HL-60/S4 (cell line): Measurements from ENCODE around the gene GRID2IP.

ENCODE experiments used
- in situ Hi-C: fragments of 300-500 bp; cut with MboI; formaldehyde crosslinking; loops from 2 replicates; pipeline ENCODE4 v1.14.3; 2022; ENCODE audit warnings: low sequenced_read_pairs

The GRID2IP gene

GRCh38 chr7:6551016-6551511 is at the start of gene GRID2IP:
Gene GRID2IP, minus strand, starts transcription at chr7:6551461. Its CDS starts 25 bp downstream, at chr7:6551436.
- in situ Hi-C loops: no loop called here

GRCh38 chr7:6600093-6600492 is 48.8 kb upstream of the GRID2IP start:
- in situ Hi-C loops: no loop called here

- in situ Hi-C loops: loop anchor here (25.0 kb wide), 2 partner anchors 247 to 347 kb away; partner anchors contain the start of gene CCZ1B
Measured at GRCh38 chr7:6590645-6591110, 39.4 kb upstream of the GRID2IP start.

GRCh38 chr7:6589829-6590644 is 38.8 kb upstream of the GRID2IP start, which contains the start of gene INTS15:
Gene INTS15, plus strand, starts transcription at chr7:6590021. Its CDS starts 263 bp downstream, at chr7:6590284.
- in situ Hi-C loops: loop anchor here (25.0 kb wide), 2 partner anchors 247 to 347 kb away; partner anchors contain the start of gene CCZ1B

- in situ Hi-C loops: loop anchor here (25.0 kb wide), 2 partner anchors 248 to 348 kb away; partner anchors contain the start of gene CCZ1B
Measured at GRCh38 chr7:6589151-6589828, 38.0 kb upstream of the GRID2IP start.

GRCh38 chr7:6588566-6588965 is 37.3 kb upstream of the GRID2IP start:
- in situ Hi-C loops: loop anchor here (25.0 kb wide), 2 partner anchors 249 to 349 kb away; partner anchors contain the start of gene CCZ1B

GRCh38 chr7:6585746-6586432 is 34.6 kb upstream of the GRID2IP start:
- in situ Hi-C loops: loop anchor here (25.0 kb wide), 2 partner anchors 251 to 351 kb away; partner anchors contain the start of gene CCZ1B

- in situ Hi-C loops: loop anchor here (25.0 kb wide), 2 partner anchors 258 to 358 kb away; partner anchors contain the start of gene CCZ1B
Measured at GRCh38 chr7:6579446-6579845, 28.2 kb upstream of the GRID2IP start.

- in situ Hi-C loops: loop anchor here (25.0 kb wide), 2 partner anchors 259 to 359 kb away; partner anchors contain the start of gene CCZ1B
Measured at GRCh38 chr7:6578114-6579084, 27.1 kb upstream of the GRID2IP start.

- in situ Hi-C loops: loop anchor here (25.0 kb wide), 2 partner anchors 260 to 360 kb away; partner anchors contain the start of gene CCZ1B
Measured at GRCh38 chr7:6577369-6578113, 26.3 kb upstream of the GRID2IP start, which contains the start of gene ZDHHC4. Gene ZDHHC4, plus strand, starts transcription at chr7:6577454. Its CDS starts 3,108 bp downstream, at chr7:6580562.

GRCh38 chr7:6576867-6577368 is 25.7 kb upstream of the GRID2IP start:
- in situ Hi-C loops: loop anchor here (25.0 kb wide), 2 partner anchors 260 to 360 kb away; partner anchors contain the start of gene CCZ1B

GRCh38 chr7:6576024-6576866 is 25.0 kb upstream of the GRID2IP start:
- in situ Hi-C loops: loop anchor here (25.0 kb wide), 2 partner anchors 261 to 361 kb away; partner anchors contain the start of gene CCZ1B

- in situ Hi-C loops: loop anchor here (25.0 kb wide), 2 partner anchors 262 to 362 kb away; partner anchors contain the start of gene CCZ1B
Measured at GRCh38 chr7:6575281-6576023, 24.2 kb upstream of the GRID2IP start.

- in situ Hi-C loops: no loop called here
Measured at GRCh38 chr7:6571160-6571779, 20.0 kb upstream of the GRID2IP start.

- in situ Hi-C loops: no loop called here
Measured at GRCh38 chr7:6567886-6568285, 16.6 kb upstream of the GRID2IP start.

- in situ Hi-C loops: no loop called here
Measured at GRCh38 chr7:6565655-6566054, 14.4 kb upstream of the GRID2IP start.
